ENCODE results near the gene SSX4B.
"Not testable (repeated sequence)": the region's sequence is repeated elsewhere in the genome, so short reads cannot be mapped to it uniquely, and the experiment has no call there.

SSX4B gene

GRCh38 chrX:48411860-48412259 lies at the start of gene SSX4B:
Gene SSX4B (minus strand): TSS chrX:48411960. CDS start chrX:48411372, 588 bp downstream.
- not testable (repeated sequence) for DNase-seq

GRCh38 chrX:48460606-48461005 lies 48.8 kb upstream of the SSX4B start:
- no peak for DNase-seq

- no peak for DNase-seq
Measured at GRCh38 chrX:48460031-48460430, 48.3 kb upstream of the SSX4B start.

GRCh38 chrX:48459483-48459882 lies 47.7 kb upstream of the SSX4B start:
- no peak for DNase-seq

- DNase-seq: no peak
Measured at GRCh38 chrX:48458711-48459110, 47.0 kb upstream of the SSX4B start.

GRCh38 chrX:48456628-48457331 lies 45.0 kb upstream of the SSX4B start:
- no peak for DNase-seq

GRCh38 chrX:48451708-48452107 lies 39.9 kb upstream of the SSX4B start:
- DNase-seq: no peak

- DNase-seq: no peak
Measured at GRCh38 chrX:48450076-48450475, 38.3 kb upstream of the SSX4B start.

GRCh38 chrX:48447201-48447600 lies 35.4 kb upstream of the SSX4B start:
- DNase-seq: not testable (repeated sequence)

- DNase-seq: peak; percentile 57
Measured at GRCh38 chrX:48433713-48434112, 22.0 kb upstream of the SSX4B start.

- not testable (repeated sequence) for DNase-seq
Measured at GRCh38 chrX:48430166-48430565, 18.4 kb upstream of the SSX4B start.

- DNase-seq: not testable (repeated sequence)
Measured at GRCh38 chrX:48429606-48430005, 17.8 kb upstream of the SSX4B start.

- not testable (repeated sequence) for DNase-seq
Measured at GRCh38 chrX:48427027-48427716, 15.4 kb upstream of the SSX4B start.

GRCh38 chrX:48397825-48398224 lies 13.9 kb downstream of the SSX4B start:
- not testable (repeated sequence) for DNase-seq

GRCh38 chrX:48396931-48397330 lies 14.8 kb downstream of the SSX4B start:
- DNase-seq: not testable (repeated sequence)

GRCh38 chrX:48383239-48383638 lies 28.5 kb downstream of the SSX4B start, which contains the start of gene SSX4:
Gene SSX4 (plus strand): TSS chrX:48383539. CDS start chrX:48384054, 515 bp downstream.
- DNase-seq: not testable (repeated sequence)

GRCh38 chrX:48370408-48370807 lies 41.4 kb downstream of the SSX4B start:
- not testable (repeated sequence) for DNase-seq

GRCh38 chrX:48367717-48368408 lies 43.9 kb downstream of the SSX4B start:
- DNase-seq: not testable (repeated sequence)

GRCh38 chrX:48359281-48359680 lies 52.5 kb downstream of the SSX4B start:
- not testable (repeated sequence) for DNase-seq

GRCh38 chrX:48357681-48358080 lies 54.1 kb downstream of the SSX4B start:
- no peak for DNase-seq

GRCh38 chrX:48356315-48357094 lies 55.3 kb downstream of the SSX4B start, which contains the start of gene SSX3:
Gene SSX3 (minus strand): TSS chrX:48356703. CDS start chrX:48355249, 1,454 bp downstream.
- not testable (repeated sequence) for DNase-seq
